ENCODE measurements around the gene SORBS1.
"Not testable (repeated sequence)": the region's sequence is repeated elsewhere in the genome, so short reads cannot be mapped to it uniquely, and the experiment has no call there.

The SORBS1 gene

GRCh38 chr10:95482501-95483233 lies 78.5 kb downstream of the SORBS1 start:
- DNase-seq (ENCODE audit: low spot score) = no peak

DNA sequence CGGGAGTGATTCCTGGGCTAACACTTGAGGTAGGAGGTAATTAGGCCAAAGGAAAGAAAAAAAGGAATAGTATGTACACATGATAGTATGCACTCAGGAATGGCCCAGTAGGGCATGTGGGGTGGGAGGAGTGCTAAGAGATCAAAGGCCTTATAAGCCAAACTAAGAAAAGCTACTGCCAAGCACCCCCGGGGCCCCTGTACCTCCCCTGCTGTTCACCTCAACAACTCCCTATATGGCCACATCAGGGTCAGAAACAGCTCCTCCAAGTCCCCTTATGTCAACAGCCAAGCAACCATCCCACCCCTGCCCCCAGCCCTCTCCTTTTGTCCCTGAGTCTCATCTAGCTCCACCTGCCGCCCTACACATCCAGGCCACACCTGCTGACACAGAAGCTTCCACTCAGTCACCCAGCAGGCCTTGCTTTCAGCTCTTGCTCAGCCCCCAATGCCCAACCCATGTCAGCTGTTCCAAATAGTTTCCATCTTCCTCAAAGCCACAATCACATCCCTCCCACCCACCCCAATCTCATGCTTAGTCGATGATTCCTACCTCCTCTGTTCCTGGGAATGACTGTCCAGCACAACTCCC lies 80.2 kb downstream of the SORBS1 start:
- no peak for DNase-seq (ENCODE audit: low spot score)

DNA sequence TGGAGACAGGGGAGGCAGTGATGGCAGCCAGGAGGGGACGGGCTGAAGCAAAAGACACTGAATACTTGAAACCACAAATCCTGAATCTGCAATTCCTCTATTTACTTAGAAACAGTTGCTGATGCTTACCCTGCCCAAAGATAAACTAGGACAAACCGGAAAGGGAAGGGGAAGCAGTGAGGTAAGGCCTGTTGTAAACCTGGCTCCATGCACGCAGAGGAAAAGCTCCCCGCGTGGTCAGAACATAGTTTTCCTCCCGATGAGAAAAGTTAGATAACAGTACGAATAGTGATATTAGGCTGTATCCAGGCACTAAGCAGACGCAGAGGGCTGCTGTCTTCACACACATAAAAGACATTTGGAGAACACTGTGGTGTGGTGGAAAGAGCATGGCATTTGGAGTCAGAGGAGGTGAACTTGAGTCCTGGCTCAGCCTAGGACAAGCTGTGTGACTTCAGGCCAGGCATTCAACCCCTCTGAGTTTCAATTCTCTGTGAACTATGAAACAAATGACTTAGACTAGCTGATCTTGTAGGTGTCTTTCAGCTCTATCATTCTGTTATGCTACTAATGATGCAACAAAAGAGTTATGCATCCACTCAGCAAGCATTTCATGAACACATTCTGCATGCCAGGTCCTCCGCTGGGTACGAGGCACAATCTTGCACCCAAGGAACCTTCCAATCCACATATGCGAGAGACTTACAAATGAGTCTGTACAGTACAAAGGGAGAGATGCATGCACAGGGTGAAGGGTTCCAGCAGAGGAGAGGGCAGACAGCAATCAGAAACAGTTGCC lies 80.9 kb downstream of the SORBS1 start:
- DNase-seq (ENCODE audit: low spot score) = no peak

GRCh38 chr10:95478935-95479334 lies 82.2 kb downstream of the SORBS1 start:
- no peak for DNase-seq (ENCODE audit: low spot score)

GRCh38 chr10:95478185-95478584 lies 83.0 kb downstream of the SORBS1 start:
- no peak for DNase-seq (ENCODE audit: low spot score)

- DNase-seq (ENCODE audit: low spot score) = no peak
Observed at GRCh38 chr10:95477175-95477520, 84.0 kb downstream of the SORBS1 start.

- DNase-seq (ENCODE audit: low spot score) = no peak
Observed at GRCh38 chr10:95476469-95477174, 84.5 kb downstream of the SORBS1 start.

GRCh38 chr10:95475827-95476468 lies 85.2 kb downstream of the SORBS1 start:
- DNase-seq (ENCODE audit: low spot score) = no peak

DNA sequence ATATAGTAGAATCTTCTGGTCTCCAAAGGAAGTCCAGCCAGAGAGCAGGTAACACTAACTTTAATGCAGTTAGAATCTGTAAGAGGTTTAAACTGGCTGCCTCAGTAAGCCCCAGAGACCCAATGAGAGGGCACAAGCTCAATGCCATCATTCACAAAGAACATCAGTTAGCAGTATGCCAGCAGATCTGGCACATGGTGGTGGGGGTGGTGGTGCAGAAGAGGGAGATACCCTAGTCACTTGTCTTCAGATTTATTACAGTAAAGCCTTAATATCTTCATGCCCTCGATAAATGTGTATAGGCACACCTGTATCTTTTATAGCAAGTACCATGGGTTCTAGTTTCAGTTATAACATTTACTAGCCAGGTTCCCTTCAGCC lies 86.2 kb downstream of the SORBS1 start:
- no peak for DNase-seq (ENCODE audit: low spot score)

GRCh38 chr10:95474228-95475002 lies 86.8 kb downstream of the SORBS1 start:
- no peak for DNase-seq (ENCODE audit: low spot score)

DNA sequence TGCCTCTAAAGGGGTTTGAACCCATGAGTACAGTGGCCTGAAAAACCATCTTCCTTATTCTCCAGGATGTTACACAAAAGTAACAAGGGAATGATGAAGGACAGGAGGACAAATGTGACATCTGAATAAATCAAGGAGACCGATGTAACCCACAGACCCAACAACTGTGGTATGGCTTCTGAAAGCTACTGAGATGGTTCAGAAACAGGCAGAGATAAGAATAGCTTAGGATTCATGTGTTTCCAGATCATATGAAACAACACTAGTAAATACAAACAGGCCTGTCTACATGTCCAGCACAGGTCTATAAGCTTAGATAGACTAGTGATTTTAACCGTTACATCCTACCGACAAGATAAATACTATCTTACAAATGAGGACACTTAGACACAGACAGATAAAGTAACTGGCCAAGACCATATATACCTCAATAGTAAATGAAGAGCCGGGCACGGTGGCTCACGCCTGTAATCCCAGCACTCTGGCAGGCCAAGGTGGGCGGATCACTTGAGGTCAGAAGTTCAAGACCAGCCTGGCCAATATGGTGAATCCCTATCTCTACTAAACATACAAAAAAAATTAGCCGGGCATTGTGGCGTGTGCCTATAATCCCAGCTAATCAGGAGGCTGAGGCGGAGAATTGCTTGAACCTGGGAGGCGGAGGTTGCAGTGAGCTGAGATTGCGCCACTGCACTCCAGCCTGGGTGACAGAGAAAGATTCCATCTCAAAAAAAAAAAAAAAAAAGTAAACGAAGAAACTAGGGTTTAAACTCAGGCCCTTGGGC lies 88.7 kb downstream of the SORBS1 start:
- no peak for DNase-seq (ENCODE audit: low spot score)

DNA sequence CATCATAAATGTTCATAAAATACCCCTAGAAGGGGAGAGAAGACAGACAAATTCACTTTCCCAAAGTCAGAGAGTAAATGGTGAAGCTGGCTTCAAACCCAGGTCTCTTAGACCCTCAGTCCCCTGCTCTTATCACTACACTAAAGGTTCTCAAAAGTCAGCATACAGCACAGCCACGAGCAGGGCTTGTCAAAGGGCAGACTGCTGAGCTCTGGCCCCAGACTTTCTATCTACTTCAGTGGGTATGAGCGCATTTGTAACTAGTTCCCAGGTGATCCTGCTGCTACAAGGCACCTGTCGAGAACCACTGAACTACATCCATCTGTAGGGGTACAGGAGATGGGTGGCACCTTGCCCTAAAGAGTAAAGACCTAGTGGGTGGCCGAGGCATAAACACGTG lies 91.5 kb downstream of the SORBS1 start:
- no peak for DNase-seq (ENCODE audit: low spot score)

- no peak for DNase-seq (ENCODE audit: low spot score)
Observed at GRCh38 chr10:95469251-95469650, 91.9 kb downstream of the SORBS1 start.

- DNase-seq (ENCODE audit: low spot score) = not testable (repeated sequence)
Observed at GRCh38 chr10:95467642-95468041, 93.5 kb downstream of the SORBS1 start.

GRCh38 chr10:95467162-95467599 lies 94.0 kb downstream of the SORBS1 start:
- DNase-seq (ENCODE audit: low spot score) = peak; percentile 11

- DNase-seq (ENCODE audit: low spot score) = no peak
Observed at GRCh38 chr10:95466436-95466835, 94.7 kb downstream of the SORBS1 start.

- no peak for DNase-seq (ENCODE audit: low spot score)
Observed at GRCh38 chr10:95464280-95464679, 96.9 kb downstream of the SORBS1 start.

GRCh38 chr10:95462740-95463667 lies 98.2 kb downstream of the SORBS1 start:
- DNase-seq (ENCODE audit: low spot score) = no peak

DNA sequence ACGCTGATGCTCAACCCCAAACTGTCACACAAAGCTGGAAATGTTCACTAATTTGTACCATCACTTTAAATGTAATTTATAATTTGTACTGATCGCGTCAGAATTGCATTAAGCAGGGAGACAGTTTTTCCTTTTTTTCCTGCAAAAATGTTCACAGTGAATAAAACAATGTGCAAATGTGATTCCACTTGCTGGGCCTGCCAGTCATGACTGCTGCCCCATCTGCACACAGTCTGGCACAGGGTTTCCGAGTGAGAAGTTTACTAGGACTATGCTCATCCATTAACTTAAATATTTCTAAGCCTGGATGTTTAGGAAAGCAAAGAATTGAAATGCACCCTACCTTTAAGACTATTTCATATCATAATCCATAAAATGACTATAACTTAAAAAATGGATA lies 99.6 kb downstream of the SORBS1 start:
- no peak for DNase-seq (ENCODE audit: low spot score)
